H1 (cell line): Measurements from ENCODE around the gene TEDC1. TPM values are rescaled to one million over a fixed set of nuclear protein-coding genes. Genes with fewer than 3 reads are reported as not detected.

ENCODE experiments used
- EZH2 ChIP-seq: fragments of 200-600 bp; sonication (generic); IDR thresholded peaks from 2 replicates; pipeline ENCODE4 v1.7.1; 2012; ENCODE audit warnings: low read depth, mild to moderate bottlenecking, moderate library complexity, low read length, inconsistent platforms; ENCODE audit not compliant: severe bottlenecking
- polyA plus RNA-seq, 7 experiments: library from polyadenylated mRNA; depleted of rRNA in 3 of 7; stranded (reverse) in 5 of 7; unstranded in 2 of 7; fragments of >200 nt in 5 of 7; fragments of 200-250 nt in 2 of 7; gene quantifications; 1 replicate in 5 of 7; 2 replicates in 1 of 7; 4 replicates in 1 of 7; pipeline versions ENCODE4 v1.2.1 to v1.2.3, GENCODE V29; 2011 to 2013; ENCODE audit warnings: missing spikeins in 2 of 7, mixed read lengths in 2 of 7
- total RNA-seq: library from RNA; stranded (reverse); fragmentation: NEBNext Ultra II Directional; extraction: Animal tissue kit (Norgen Biotek cat#: 25700); gene quantifications from 2 replicates; pipeline ENCODE4 v1.2.1, GENCODE V29; 2021

TEDC1 gene
- total and polyA plus RNA-seq, 2 of the 8 experiments (the other 6 are each of a cell fraction or from before 2014, with no cell fraction given) = 5.6 to 14.8 TPM

- TF ChIP-seq EZH2 = peak; percentile 60
These were observed 4.0 kb upstream of the TEDC1 start (continued) for GRCh38 chr14:105486974-105487448.
